Smooth muscle cell (in vitro differentiated cells): ENCODE data around the gene GTPBP6. TPM values are rescaled to one million over a fixed set of nuclear protein-coding genes. Genes with fewer than 3 reads are reported as not detected.

Source experiments
- DNase-seq: peaks from one replicate; lab custom pipeline; 2025; ENCODE audit not compliant: unreplicated experiment; lab: John Stamatoyannopoulos, UW
- H2AFZ ChIP-seq: fragments of 200-600 bp; sonication (generic); 2 replicates; pipeline ENCODE4 v1.6.0; 2016; ENCODE audit warnings: antibody characterized with exemption, low read depth, mild to moderate bottlenecking
- H3F3A ChIP-seq: fragments of 200-600 bp; sonication (generic); 2 replicates; pipeline ENCODE4 v1.6.0; 2017; ENCODE audit warnings: antibody characterized with exemption, low read depth
- H3K27ac ChIP-seq: fragments of 200-600 bp; sonication (generic); 2 replicates; pipeline ENCODE4 v1.5.1; 2016; ENCODE audit warnings: low read depth, mild to moderate bottlenecking
- H3K27me3 ChIP-seq: fragments of 200-600 bp; sonication (generic); 2 replicates; pipeline ENCODE4 v1.6.1; 2016; ENCODE audit warnings: low read depth, mild to moderate bottlenecking
- H3K36me3 ChIP-seq: fragments of 200-600 bp; sonication (generic); 2 replicates; pipeline ENCODE4 v1.5.1; 2016; ENCODE audit warnings: low read depth
- H3K4me1 ChIP-seq: fragments of 200-600 bp; sonication (generic); 2 replicates; pipeline ENCODE4 v1.5.1; 2016; ENCODE audit warnings: low read depth
- H3K4me2 ChIP-seq: fragments of 200-600 bp; sonication (generic); 2 replicates; pipeline ENCODE4 v1.6.0; 2016; ENCODE audit warnings: mild to moderate bottlenecking
- H3K4me3 ChIP-seq: fragments of 200-600 bp; sonication (generic); 2 replicates; pipeline ENCODE4 v1.5.1; 2016; ENCODE audit warnings: mild to moderate bottlenecking
- H3K79me2 ChIP-seq: fragments of 200-600 bp; sonication (generic); 2 replicates; pipeline ENCODE4 v1.6.0; 2016; ENCODE audit warnings: low read depth, mild to moderate bottlenecking
- H3K9ac ChIP-seq: fragments of 200-600 bp; sonication (generic); 2 replicates; pipeline ENCODE4 v1.6.0; 2016; ENCODE audit warnings: low read depth
- H3K9me3 ChIP-seq: fragments of 200-600 bp; sonication (generic); replicated peaks from 2 replicates; pipeline ENCODE4 v1.5.1; 2016; ENCODE audit warnings: low read depth
- H4K20me1 ChIP-seq: fragments of 200-600 bp; sonication (generic); 2 replicates; pipeline ENCODE4 v1.6.0; 2016; ENCODE audit warnings: low read depth
- WGBS: methylation state at CpG from one replicate; pipeline ENCODE4 v1.1.7; 2016; ENCODE audit warnings: low lambda C conversion rate; 5-methylcytosine and 5-hydroxymethylcytosine counted together
- polyA plus RNA-seq: library from polyadenylated mRNA; unstranded; fragments of >200 nt; fragmentation: Nextera tagmentation; extraction: Ambion mirVana; gene quantifications from 2 replicates; pipeline ENCODE4 v1.2.1, GENCODE V29; 2016
- total RNA-seq: library from RNA; depleted of rRNA; stranded (reverse); fragments of >200 nt; gene quantifications from 2 replicates; pipeline ENCODE4 v1.2.3, GENCODE V29; 2014
- TF ChIP-seq, protein P1 (sequence below): fragments of 200-600 bp; sonication (generic); IDR thresholded peaks from 2 replicates; pipeline ENCODE4 v1.5.1; 2017; ENCODE audit warnings: borderline replicate concordance, mild to moderate bottlenecking, antibody characterized with exemption; ENCODE audit not compliant: insufficient read depth, poor library complexity, severe bottlenecking

GTPBP6 gene
- total and polyA plus RNA-seq, 2 experiments from 2014 or later: 25.3 to 59.5 TPM

- WGBS: 93% methylated on average over 56 of the region's 69 CpGs
- no peaks in the 10 kb centered on the region for H3K9me3 ChIP-seq
- no peak overlapping the region for H3K4me3 ChIP-seq
- TF ChIP-seq, protein P1, sequence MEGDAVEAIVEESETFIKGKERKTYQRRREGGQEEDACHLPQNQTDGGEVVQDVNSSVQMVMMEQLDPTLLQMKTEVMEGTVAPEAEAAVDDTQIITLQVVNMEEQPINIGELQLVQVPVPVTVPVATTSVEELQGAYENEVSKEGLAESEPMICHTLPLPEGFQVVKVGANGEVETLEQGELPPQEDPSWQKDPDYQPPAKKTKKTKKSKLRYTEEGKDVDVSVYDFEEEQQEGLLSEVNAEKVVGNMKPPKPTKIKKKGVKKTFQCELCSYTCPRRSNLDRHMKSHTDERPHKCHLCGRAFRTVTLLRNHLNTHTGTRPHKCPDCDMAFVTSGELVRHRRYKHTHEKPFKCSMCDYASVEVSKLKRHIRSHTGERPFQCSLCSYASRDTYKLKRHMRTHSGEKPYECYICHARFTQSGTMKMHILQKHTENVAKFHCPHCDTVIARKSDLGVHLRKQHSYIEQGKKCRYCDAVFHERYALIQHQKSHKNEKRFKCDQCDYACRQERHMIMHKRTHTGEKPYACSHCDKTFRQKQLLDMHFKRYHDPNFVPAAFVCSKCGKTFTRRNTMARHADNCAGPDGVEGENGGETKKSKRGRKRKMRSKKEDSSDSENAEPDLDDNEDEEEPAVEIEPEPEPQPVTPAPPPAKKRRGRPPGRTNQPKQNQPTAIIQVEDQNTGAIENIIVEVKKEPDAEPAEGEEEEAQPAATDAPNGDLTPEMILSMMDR: no peak
- no peaks in the 10 kb centered on the region for H4K20me1 ChIP-seq
- no peak overlapping the region for H2AFZ ChIP-seq
- peaks cover under 1% of the 10 kb centered on the region for H3F3A ChIP-seq
- no peak overlapping the region for H3K9ac ChIP-seq
- H3K27me3 ChIP-seq: no peaks in the 10 kb centered on the region
- H3K79me2 ChIP-seq: no peaks in the 10 kb centered on the region
- H3K27ac ChIP-seq: no peak overlapping the region
- no peaks in the 10 kb centered on the region for H3K4me1 ChIP-seq
- no peak for DNase-seq
- H3K36me3 ChIP-seq: peaks cover under 1% of the 10 kb centered on the region
- no peak overlapping the region for H3K4me2 ChIP-seq
Measured at GRCh38 chrX:311156-312129, 7.2 kb downstream of the GTPBP6 start.

DNA sequence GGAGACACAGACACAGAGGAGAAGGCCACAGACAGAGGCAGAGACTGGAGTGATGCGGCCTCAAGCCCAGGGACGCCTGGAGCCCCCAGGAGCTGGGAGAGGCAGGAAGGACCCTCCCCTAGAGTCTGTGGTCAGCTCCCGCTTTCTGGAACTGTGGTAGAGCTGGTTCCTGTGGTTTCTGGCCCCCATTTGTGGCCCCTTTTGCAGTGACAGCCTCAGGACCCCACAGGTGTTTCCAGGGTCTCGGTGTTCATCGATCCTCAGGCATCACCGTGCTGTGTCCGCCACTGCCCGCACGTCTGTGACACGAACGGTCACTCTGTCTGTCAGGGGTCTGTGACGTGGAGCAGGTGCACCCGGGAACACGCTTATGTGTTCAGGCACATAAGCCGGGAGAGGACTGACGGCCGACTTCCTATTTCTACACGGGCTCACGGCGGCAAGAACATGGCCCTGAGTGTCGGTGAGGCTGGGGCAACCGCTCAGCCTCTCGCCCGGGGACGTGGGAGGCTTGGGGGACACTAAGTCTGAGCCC, 7.9 kb downstream of the GTPBP6 start:
- 93% methylated on average over 25 of the region's 25 CpGs for WGBS

GRCh38 chrX:308821-309520, 9.6 kb downstream of the GTPBP6 start:
- no peak for DNase-seq
- Histone ChIP-seq H3K4me1 (no peaks in the 10 kb centered on the region), H3K36me3 (peaks cover 8% of the 10 kb centered on the region), H3K4me3 (no peak overlapping the region), H3F3A (peaks cover 10% of the 10 kb centered on the region), H3K9ac (no peak overlapping the region), H4K20me1 (no peaks in the 10 kb centered on the region), H3K4me2 (no peak overlapping the region), H3K79me2 (no peaks in the 10 kb centered on the region), H3K27me3 (no peaks in the 10 kb centered on the region), H3K9me3 (no peaks in the 10 kb centered on the region), H3K27ac (no peak overlapping the region), H2AFZ (no peak overlapping the region)
- TF ChIP-seq, protein P1: no peak
- 96% methylated on average over 30 of the region's 30 CpGs for WGBS

More for the DNA sequence above, 7.9 kb downstream of the GTPBP6 start:
- Histone ChIP-seq H3K79me2 (no peaks in the 10 kb centered on the region), H3K4me1 (no peaks in the 10 kb centered on the region), H3K9me3 (no peaks in the 10 kb centered on the region), H3K4me3 (no peak overlapping the region), H4K20me1 (no peaks in the 10 kb centered on the region), H3K36me3 (peaks cover 8% of the 10 kb centered on the region), H3F3A (peaks cover 8% of the 10 kb centered on the region), H3K27me3 (no peaks in the 10 kb centered on the region), H3K9ac (no peak overlapping the region), H3K27ac (no peak overlapping the region), H2AFZ (no peak overlapping the region), H3K4me2 (no peak overlapping the region)
- TF ChIP-seq, protein P1: no peak
- DNase-seq: no peak
